ENCODE results near the gene STRN4. TPM values are rescaled to one million over a fixed set of nuclear protein-coding genes. Genes with fewer than 3 reads are reported as not detected.

STRN4 gene
- total RNA-seq, 6 donors from 2014 or later = 59.8 to 168 (median 83.7) TPM

DNA sequence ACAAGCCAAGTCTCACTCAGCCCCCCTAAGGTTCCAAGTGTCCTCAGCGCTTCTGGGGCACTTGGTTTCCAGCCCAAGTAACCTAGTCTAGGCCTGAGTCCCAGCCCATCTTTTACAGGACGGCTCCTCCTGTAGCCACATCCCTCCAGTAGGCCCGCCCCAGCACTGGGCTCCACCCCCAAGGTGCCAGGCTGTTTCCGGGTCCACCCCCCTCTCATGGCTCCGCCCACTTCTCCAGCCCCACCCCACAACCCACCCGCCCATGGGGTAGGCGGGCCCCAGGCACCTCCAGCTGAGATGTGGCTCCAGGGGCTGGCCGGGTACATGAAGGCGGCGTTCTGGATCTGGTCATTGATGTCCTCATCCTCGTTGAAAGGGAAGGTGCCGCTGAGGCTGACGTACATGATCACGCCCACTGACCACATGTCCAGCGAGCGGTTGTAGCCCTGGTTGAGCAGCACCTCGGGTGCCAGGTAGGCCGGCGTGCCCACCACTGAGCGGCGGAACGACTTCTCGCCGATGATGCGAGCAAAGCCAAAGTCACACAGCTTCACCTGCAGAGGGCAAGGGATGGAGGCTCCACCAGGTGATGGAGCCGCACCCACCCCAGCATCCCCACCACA is 68.0 kb downstream of the STRN4 start:
- Histone ChIP-seq H3K27ac (no peak overlapping the region), H3K9me3 (no peaks in the 10 kb centered on the region), H3K36me3 (peaks cover 12 to 100% (median 77%) of the 10 kb centered on the region in 4 donors), H3K4me1 (no peaks in the 10 kb centered on the region), H3K27me3 (no peaks in the 10 kb centered on the region), H3K4me3 (no peak overlapping the region)
- peak in 1 of 2 donors; percentile 74 for DNase-seq
- no peak for TF ChIP-seq POLR2AphosphoS5 (IDR thresholded peaks at IDR 0.05)
- TF ChIP-seq POLR2A (IDR thresholded peaks at IDR 0.05) = no peak
- no peak for TF ChIP-seq EP300 (IDR thresholded peaks at IDR 0.05)
- 78 to 89% methylated on average over 9 to 26 of the region's 26 CpGs for WGBS, 2 donors
- ATAC-seq (ENCODE audit: low FRiP score in 2 of 2) = peak; percentile 31 to 41

DNA sequence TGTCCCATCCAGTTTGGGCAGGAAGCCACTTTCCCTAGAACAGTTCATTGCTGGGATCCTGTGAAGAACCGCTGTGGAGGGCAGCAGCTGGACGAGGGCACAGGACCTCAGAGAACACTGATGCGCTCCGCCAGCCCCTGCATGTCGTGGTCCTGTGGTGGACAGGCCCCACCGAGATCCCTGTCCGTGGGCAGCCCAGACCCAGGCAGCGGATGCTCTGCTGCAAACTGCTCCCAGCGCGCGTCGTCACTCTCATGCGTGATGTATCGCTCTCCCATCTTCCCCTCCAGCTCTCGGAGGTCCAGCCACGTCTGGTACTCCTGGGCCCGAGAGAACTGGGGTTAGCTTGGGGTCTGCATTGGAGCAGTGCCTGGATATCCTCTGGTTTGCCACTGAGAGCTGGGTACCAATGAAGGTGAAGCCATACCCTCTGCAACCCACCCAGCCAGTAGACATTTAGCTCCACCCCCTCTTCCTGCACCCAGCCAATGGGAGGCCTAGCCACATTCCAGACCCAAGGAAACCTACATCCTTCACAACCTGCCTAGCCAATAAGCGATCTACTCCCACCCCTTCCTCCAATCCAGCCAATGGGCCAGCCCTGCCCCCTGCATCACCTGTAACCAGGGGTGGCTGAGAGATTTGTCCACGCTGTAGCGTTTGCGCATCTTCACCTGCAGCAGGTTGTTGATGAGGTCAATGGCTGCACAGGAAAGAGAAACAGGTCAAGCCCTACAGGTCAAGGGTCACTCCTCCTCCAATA is 71.7 kb downstream of the STRN4 start:
- no peak for DNase-seq
- H3K27ac ChIP-seq = no peak overlapping the region
- H3K4me1 ChIP-seq = no peaks in the 10 kb centered on the region
- TF ChIP-seq, protein P1, sequence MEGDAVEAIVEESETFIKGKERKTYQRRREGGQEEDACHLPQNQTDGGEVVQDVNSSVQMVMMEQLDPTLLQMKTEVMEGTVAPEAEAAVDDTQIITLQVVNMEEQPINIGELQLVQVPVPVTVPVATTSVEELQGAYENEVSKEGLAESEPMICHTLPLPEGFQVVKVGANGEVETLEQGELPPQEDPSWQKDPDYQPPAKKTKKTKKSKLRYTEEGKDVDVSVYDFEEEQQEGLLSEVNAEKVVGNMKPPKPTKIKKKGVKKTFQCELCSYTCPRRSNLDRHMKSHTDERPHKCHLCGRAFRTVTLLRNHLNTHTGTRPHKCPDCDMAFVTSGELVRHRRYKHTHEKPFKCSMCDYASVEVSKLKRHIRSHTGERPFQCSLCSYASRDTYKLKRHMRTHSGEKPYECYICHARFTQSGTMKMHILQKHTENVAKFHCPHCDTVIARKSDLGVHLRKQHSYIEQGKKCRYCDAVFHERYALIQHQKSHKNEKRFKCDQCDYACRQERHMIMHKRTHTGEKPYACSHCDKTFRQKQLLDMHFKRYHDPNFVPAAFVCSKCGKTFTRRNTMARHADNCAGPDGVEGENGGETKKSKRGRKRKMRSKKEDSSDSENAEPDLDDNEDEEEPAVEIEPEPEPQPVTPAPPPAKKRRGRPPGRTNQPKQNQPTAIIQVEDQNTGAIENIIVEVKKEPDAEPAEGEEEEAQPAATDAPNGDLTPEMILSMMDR (IDR thresholded peaks at IDR 0.05) = no peak
- TF ChIP-seq POLR2AphosphoS5 (IDR thresholded peaks at IDR 0.05) (no peak), EP300 (IDR thresholded peaks at IDR 0.05) (no peak), POLR2A (IDR thresholded peaks at IDR 0.05) (no peak)
- H3K4me3 ChIP-seq = no peak overlapping the region
- no peaks in the 10 kb centered on the region for H3K27me3 ChIP-seq
- WGBS, 2 donors = 90 to 95% methylated on average over 7 to 16 of the region's 21 CpGs
- peak in 1 of 2 donors; percentile 13 for ATAC-seq (ENCODE audit: low FRiP score in 2 of 2)
- H3K36me3 ChIP-seq = peaks cover 4 to 73% (median 55%) of the 10 kb centered on the region in 4 donors
- no peaks in the 10 kb centered on the region for H3K9me3 ChIP-seq

DNA sequence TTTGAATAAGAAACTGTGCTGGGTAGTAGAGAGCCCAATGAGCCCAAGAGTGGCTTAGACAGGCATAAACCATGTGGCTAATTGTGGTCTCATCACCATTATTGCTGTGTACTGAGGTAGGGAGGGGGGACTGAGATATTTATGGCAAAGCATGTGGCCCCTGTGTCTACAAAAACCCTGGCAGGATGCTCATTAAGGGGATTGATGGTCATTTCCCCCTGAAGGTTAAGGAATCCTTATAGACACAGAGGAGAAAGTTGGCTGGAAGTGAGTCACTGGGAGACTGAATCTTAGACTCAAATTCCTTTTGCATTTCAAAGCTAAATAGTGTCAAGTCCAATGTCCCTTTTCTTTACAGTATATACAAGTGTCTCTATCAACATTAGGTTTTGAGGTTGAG is 75.4 kb downstream of the STRN4 start:
- ATAC-seq (ENCODE audit: low FRiP score in 2 of 2) (no peak), DNase-seq (no peak)
- H3K36me3 ChIP-seq = peaks cover 0 to 35% (median 26%) of the 10 kb centered on the region in 4 donors
- TF ChIP-seq POLR2A (IDR thresholded peaks at IDR 0.05) = no peak
- no peak for TF ChIP-seq EP300 (IDR thresholded peaks at IDR 0.05)
- no peak for TF ChIP-seq POLR2AphosphoS5 (IDR thresholded peaks at IDR 0.05)
- TF ChIP-seq, protein P1 (IDR thresholded peaks at IDR 0.05) = no peak
- no peaks in the 10 kb centered on the region for H3K9me3 ChIP-seq
- no peak overlapping the region for H3K4me3 ChIP-seq
- no peaks in the 10 kb centered on the region for H3K27me3 ChIP-seq
- no peak overlapping the region for H3K27ac ChIP-seq
- no peaks in the 10 kb centered on the region for H3K4me1 ChIP-seq

Small RNAs within 50 kb of the gene (small RNA-seq; reads per million reads assigned to genes)
- 0 to 0.22 (median 0.16) reads per million in 4 donors for gene MIR320E
- 0 reads per million in 4 donors for gene RF00019
- 0 reads per million in 4 donors for gene RN7SL364P

Other genes starting within 250 kb of the STRN4 start
- gene CALM3, start 145.1 kb downstream of the STRN4 start, total RNA-seq = 100 to 1,000 TPM in 4 of 6 donors, 10 to 100 TPM in 2; 74.4 to 176 (median 123) TPM
- gene PTGIR, start 121.4 kb downstream of the STRN4 start, total RNA-seq = 10 to 100 TPM in 3 of 6 donors, 1 to 10 TPM in 3; 6.4 to 26.0 (median 11.1) TPM
- not detected for gene GNG8, start 110.2 kb downstream of the STRN4 start, total RNA-seq
- 10 to 100 TPM in 2 of 6 donors, 1 to 10 TPM in 4; 1.8 to 12.0 (median 4.0) TPM for gene DACT3, start 85.3 kb downstream of the STRN4 start, total RNA-seq
- 10 to 100 TPM; 25.2 to 65.4 (median 50.3) TPM for gene PRKD2, start 29.3 kb downstream of the STRN4 start, total RNA-seq
- gene FKRP, start 393 bp downstream of the STRN4 start, total RNA-seq = 10 to 100 TPM; 16.6 to 26.2 (median 19.3) TPM
- 100 to 1,000 TPM in 2 of 6 donors, 10 to 100 TPM in 4; 52.4 to 147 (median 83.9) TPM for gene SLC1A5, start 42.1 kb upstream of the STRN4 start, total RNA-seq
- gene AP2S1, start 104.4 kb upstream of the STRN4 start, total RNA-seq = 100 to 1,000 TPM in 3 of 6 donors, 10 to 100 TPM in 3; 59.7 to 149 (median 113) TPM
- gene ARHGAP35, start 114.5 kb upstream of the STRN4 start, total RNA-seq = 10 to 100 TPM; 56.0 to 80.6 (median 65.7) TPM